Panc1 (cell line): ENCODE data around the gene FGD5. TPM values are rescaled to one million over a fixed set of nuclear protein-coding genes. Genes with fewer than 3 reads are reported as not detected.

Experiments
- ATAC-seq: fragments of 200-7000 bp; cut with Tn5 transposase; 2 replicates; pipeline ENCODE4 v1.9.1; 2020; ENCODE audit warnings: mild to moderate bottlenecking, moderate library complexity
- BruUV-seq: library from RNA; stranded (reverse); fragments of 400-500 nt; replicated peaks from 2 replicates; lab custom pipeline; 2021; lab: Mats Ljungman, UMichigan
- CTCF ChIA-PET: fragments of 300-600 bp; sonication (Branson Sonifier 250); formaldehyde crosslinking; loops from one replicate; lab custom pipeline; 2022; ENCODE audit warnings: antibody characterized with exemption; lab: Charles Lee
- POLR2A ChIA-PET: fragments of 300-600 bp; sonication (Branson Sonifier 250); formaldehyde crosslinking; loops from one replicate; lab custom pipeline; 2022; ENCODE audit warnings: antibody characterized with exemption; lab: Charles Lee
- DNase-seq: peaks from one replicate; pipeline ENCODE4 v3.0.0-alpha.2; 2010; ENCODE audit warnings: low read depth, low spot score
- H3K27ac ChIP-seq: 2 replicates; pipeline ENCODE4 v1.5.1; 2011; ENCODE audit warnings: mild to moderate bottlenecking, low read length, inconsistent platforms
- H3K27me3 ChIP-seq: fragments of 200-500 bp; sonication (Bioruptor generic); 2 replicates; pipeline ENCODE4 v1.6.0; 2014; ENCODE audit warnings: low read length, inconsistent platforms; ENCODE audit not compliant: control insufficient read depth, insufficient read depth
- H3K36me3 ChIP-seq: fragments of 200-500 bp; sonication (Bioruptor generic); 2 replicates; pipeline ENCODE4 v1.5.1; 2014; ENCODE audit warnings: inconsistent platforms, mild to moderate bottlenecking, low read length, moderate library complexity; ENCODE audit not compliant: control insufficient read depth, insufficient read depth
- H3K4me1 ChIP-seq: 2 replicates; pipeline ENCODE4 v1.5.1; 2011; ENCODE audit warnings: inconsistent platforms, mild to moderate bottlenecking, low read length, moderate library complexity; ENCODE audit not compliant: control insufficient read depth, insufficient read depth
- H3K4me3 ChIP-seq, 2 experiments: 2 replicates each; pipeline ENCODE4 v1.5.1; 2011 to 2012; ENCODE audit warnings: low read depth in 2 of 2, low read length in 2 of 2, mild to moderate bottlenecking in 2 of 2, inconsistent platforms in 1 of 2, moderate library complexity in 1 of 2
- H3K9me3 ChIP-seq: fragments of 200-500 bp; sonication (Bioruptor generic); 2 replicates; pipeline ENCODE4 v1.5.1; 2014; ENCODE audit warnings: low read depth, mild to moderate bottlenecking, inconsistent platforms, low read length, moderate library complexity; ENCODE audit not compliant: control insufficient read depth, insufficient read depth
- CTCF ChIP-seq: fragments of 450-650 bp; IDR thresholded peaks from 2 replicates; pipeline ENCODE4 v1.5.1; 2017; ENCODE audit warnings: mild to moderate bottlenecking
- POLR2AphosphoS5 ChIP-seq: IDR thresholded peaks from 2 replicates; pipeline ENCODE4 v1.6.1; 2012; ENCODE audit warnings: mild to moderate bottlenecking, low read depth, low read length, moderate library complexity
- REST ChIP-seq, 2 experiments: IDR thresholded peaks; 2 replicates each; pipeline ENCODE4 v1.6.1; 2011 to 2012; ENCODE audit warnings: low read depth in 2 of 2, control low read depth in 1 of 2, low read length in 1 of 2, mild to moderate bottlenecking in 1 of 2, moderate library complexity in 1 of 2; ENCODE audit not compliant: insufficient read depth in 1 of 2
- SIN3A ChIP-seq: IDR thresholded peaks from 2 replicates; pipeline ENCODE4 v1.6.1; 2012; ENCODE audit warnings: low read depth, mild to moderate bottlenecking, low read length, moderate library complexity, borderline replicate concordance; ENCODE audit not compliant: insufficient read depth
- TCF7L2 ChIP-seq: IDR thresholded peaks from 2 replicates; pipeline ENCODE4 v1.6.1; 2011; ENCODE audit warnings: mild to moderate bottlenecking, low read depth, low read length, inconsistent platforms
- in situ Hi-C: cut with HindIII; loops from 2 replicates; pipeline ENCODE4 v1.10.0; 2016; ENCODE audit warnings: low sequenced_read_pairs, low pct_unique_long_range_greater_than_20kb
- intact Hi-C: fragments of 100-400 bp; cut with micrococcal nuclease; formaldehyde crosslinking; loops from one replicate; pipeline ENCODE4 v1.10.0; 2022; ENCODE audit not compliant: unreplicated experiment
- total RNA-seq: library from RNA; stranded (reverse); gene quantifications from one replicate; pipeline ENCODE4 v1.2.1, GENCODE V29; 2021; ENCODE audit not compliant: unreplicated experiment

FGD5 gene
- total RNA-seq, 1 experiment from 2014 or later, result 0.77 TPM

- Histone ChIP-seq H3K4me3 (no peak overlapping the region), H3K27me3 (peaks cover 13% of the 10 kb centered on the region), H3K27ac (no peak overlapping the region), H3K36me3 (no peaks in the 10 kb centered on the region), H3K9me3 (no peaks in the 10 kb centered on the region), H3K4me1 (no peaks in the 10 kb centered on the region)
- no peak for DNase-seq
- CTCF ChIA-PET, result no interaction called here
- ATAC-seq, result no peak
- no peak for TF ChIP-seq TCF7L2
- TF ChIP-seq REST (IDR thresholded peaks at IDR 0.05; ENCODE audit: insufficient read depth in 1 of 2, low read depth in 2 of 2, low read length in 1 of 2), result no peak
- no peak for TF ChIP-seq POLR2AphosphoS5
- TF ChIP-seq CTCF, result no peak
- TF ChIP-seq SIN3A, result no peak
- no TSS peak for BruUV-seq
- intact Hi-C loops (no loop called here), in situ Hi-C loops (no loop called here)
- POLR2A ChIA-PET, result no interaction called here
Observed at GRCh38 chr3:14811684-14812083, 7.1 kb upstream of the FGD5 start.

GRCh38 chr3:14812196-14812790 lies 6.5 kb upstream of the FGD5 start:
- ATAC-seq (no peak), DNase-seq (no peak)
- BruUV-seq, result no TSS peak
- TF ChIP-seq TCF7L2 (no peak), SIN3A (no peak), REST (IDR thresholded peaks at IDR 0.05; ENCODE audit: insufficient read depth in 1 of 2, low read depth in 2 of 2, low read length in 1 of 2) (no peak), CTCF (no peak)
- Histone ChIP-seq H3K4me1 (no peaks in the 10 kb centered on the region), H3K4me3 (no peak overlapping the region), H3K9me3 (no peaks in the 10 kb centered on the region), H3K27ac (no peak overlapping the region), H3K36me3 (no peaks in the 10 kb centered on the region), H3K27me3 (peaks cover 13% of the 10 kb centered on the region)
- ChIA-PET POLR2A (no interaction called here), CTCF (no interaction called here)
- intact Hi-C loops, result no loop called here
- in situ Hi-C loops, result no loop called here
